HG02973 (cell line): ENCODE results near the gene EVA1C.
"Not testable (repeated sequence)": the region's sequence is repeated elsewhere in the genome, so short reads cannot be mapped to it uniquely, and the experiment has no call there.

Experiments
- ATAC-seq: cut with Tn5 transposase; IDR thresholded peaks from one replicate; pipeline ENCODE4 v1.9.1; 2021; ENCODE audit warnings: moderate library complexity; ENCODE audit not compliant: unreplicated experiment

The EVA1C gene

GRCh38 chr21:32412162-32413014 lies at the start of gene EVA1C:
TSS of gene EVA1C (plus strand) at chr21:32412706. CDS start at chr21:32412854, 148 bp downstream.
- no peak for ATAC-seq

- no peak for ATAC-seq
Observed at GRCh38 chr21:32364387-32364786, 48.1 kb upstream of the EVA1C start.

GRCh38 chr21:32364796-32365195 lies 47.7 kb upstream of the EVA1C start:
- ATAC-seq, result no peak

- no peak for ATAC-seq
Observed at GRCh38 chr21:32366191-32366590, 46.3 kb upstream of the EVA1C start.

GRCh38 chr21:32367158-32367557 lies 45.3 kb upstream of the EVA1C start:
- no peak for ATAC-seq

- no peak for ATAC-seq
Observed at GRCh38 chr21:32368386-32368785, 44.1 kb upstream of the EVA1C start.

- ATAC-seq, result not testable (repeated sequence)
Observed at GRCh38 chr21:32368961-32369360, 43.5 kb upstream of the EVA1C start.

GRCh38 chr21:32370998-32371766 lies 41.3 kb upstream of the EVA1C start:
- no peak for ATAC-seq

- ATAC-seq, result no peak
Observed at GRCh38 chr21:32371913-32372314, 40.6 kb upstream of the EVA1C start.

- ATAC-seq, result no peak
Observed at GRCh38 chr21:32372755-32373154, 39.8 kb upstream of the EVA1C start.

GRCh38 chr21:32377506-32377905 lies 35.0 kb upstream of the EVA1C start:
- ATAC-seq, result no peak

GRCh38 chr21:32377991-32378390 lies 34.5 kb upstream of the EVA1C start:
- no peak for ATAC-seq

GRCh38 chr21:32378956-32379355 lies 33.5 kb upstream of the EVA1C start:
- no peak for ATAC-seq

GRCh38 chr21:32380940-32381339 lies 31.6 kb upstream of the EVA1C start:
- ATAC-seq, result no peak

GRCh38 chr21:32381571-32381970 lies 30.9 kb upstream of the EVA1C start:
- no peak for ATAC-seq

- no peak for ATAC-seq
Observed at GRCh38 chr21:32382108-32382644, 30.3 kb upstream of the EVA1C start.

GRCh38 chr21:32383812-32384211 lies 28.7 kb upstream of the EVA1C start:
- ATAC-seq, result no peak

- no peak for ATAC-seq
Observed at GRCh38 chr21:32386195-32386870, 26.2 kb upstream of the EVA1C start.

GRCh38 chr21:32387151-32387550 lies 25.4 kb upstream of the EVA1C start:
- no peak for ATAC-seq

- no peak for ATAC-seq
Observed at GRCh38 chr21:32388306-32388705, 24.2 kb upstream of the EVA1C start.

- no peak for ATAC-seq
Observed at GRCh38 chr21:32389337-32390015, 23.0 kb upstream of the EVA1C start.
